DND-41 (cell line): ENCODE results near the gene TUBGCP3.

Experiments used
- CTCF ChIP-seq: IDR thresholded peaks from 2 replicates; pipeline ENCODE4 v1.5.1; 2012; ENCODE audit warnings: borderline replicate concordance, low read length, moderate library complexity, mild to moderate bottlenecking; ENCODE audit not compliant: poor library complexity, severe bottlenecking; ENCODE audit errors: extremely low read depth
- EZH2 ChIP-seq: IDR thresholded peaks from 3 replicates; pipeline ENCODE4 v1.6.1; 2012; ENCODE audit warnings: borderline replicate concordance, low read depth, mild to moderate bottlenecking, moderate library complexity, low read length, inconsistent platforms; ENCODE audit not compliant: severe bottlenecking

GRCh38 chr13:112495465-112495864, 92.5 kb downstream of the TUBGCP3 start:
- TF ChIP-seq CTCF = no peak
- TF ChIP-seq EZH2 = no peak
